ENCODE data around the gene CPPED1. TPM values are rescaled to one million over a fixed set of nuclear protein-coding genes. Genes with fewer than 3 reads are reported as not detected.

CPPED1 gene
- total RNA-seq, 1 donor from 2014 or later: 9.7 TPM

DNA sequence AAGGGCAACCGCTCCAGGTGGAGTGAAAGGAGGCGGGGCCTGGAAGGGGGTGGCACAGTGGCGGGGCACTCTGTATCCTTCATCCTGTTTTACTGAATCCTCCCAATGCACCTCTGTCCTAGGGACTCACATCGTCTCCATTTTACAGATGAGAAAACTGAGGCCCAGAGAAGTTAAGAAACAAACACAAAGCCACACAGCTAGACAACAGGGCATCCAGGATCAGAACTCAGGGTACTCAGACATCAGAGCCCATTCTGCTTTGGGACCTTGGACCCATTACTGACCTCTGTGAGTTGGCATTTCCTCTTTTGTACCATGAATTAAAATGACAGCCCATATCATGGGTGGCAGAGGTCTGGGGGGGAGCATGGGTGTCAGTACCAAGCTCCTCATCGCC is 129.2 kb downstream of the CPPED1 start:
- Histone ChIP-seq H3K79me2 (ENCODE audit: low read depth) (no peaks in the 10 kb centered on the region), H3K27ac (no peak overlapping the region), H4K20me1 (ENCODE audit: low read depth) (no peaks in the 10 kb centered on the region), H3K4me2 (no peak overlapping the region), H3K9ac (no peak overlapping the region), H3K9me3 (ENCODE audit: low read depth) (no peaks in the 10 kb centered on the region), H3K27me3 (no peaks in the 10 kb centered on the region), H3K4me3 (no peak overlapping the region), H3F3A (ENCODE audit: low read depth) (no peaks in the 10 kb centered on the region), H3K4me1 (peaks cover 7% of the 10 kb centered on the region), H3K36me3 (no peaks in the 10 kb centered on the region), H2AFZ (replicated peaks) (no peak overlapping the region)
- TF ChIP-seq EZH2 (IDR thresholded peaks at IDR 0.05) (no peak), EZH2phosphoT487 (IDR thresholded peaks at IDR 0.05) (no peak)
- TF ChIP-seq, protein P1, sequence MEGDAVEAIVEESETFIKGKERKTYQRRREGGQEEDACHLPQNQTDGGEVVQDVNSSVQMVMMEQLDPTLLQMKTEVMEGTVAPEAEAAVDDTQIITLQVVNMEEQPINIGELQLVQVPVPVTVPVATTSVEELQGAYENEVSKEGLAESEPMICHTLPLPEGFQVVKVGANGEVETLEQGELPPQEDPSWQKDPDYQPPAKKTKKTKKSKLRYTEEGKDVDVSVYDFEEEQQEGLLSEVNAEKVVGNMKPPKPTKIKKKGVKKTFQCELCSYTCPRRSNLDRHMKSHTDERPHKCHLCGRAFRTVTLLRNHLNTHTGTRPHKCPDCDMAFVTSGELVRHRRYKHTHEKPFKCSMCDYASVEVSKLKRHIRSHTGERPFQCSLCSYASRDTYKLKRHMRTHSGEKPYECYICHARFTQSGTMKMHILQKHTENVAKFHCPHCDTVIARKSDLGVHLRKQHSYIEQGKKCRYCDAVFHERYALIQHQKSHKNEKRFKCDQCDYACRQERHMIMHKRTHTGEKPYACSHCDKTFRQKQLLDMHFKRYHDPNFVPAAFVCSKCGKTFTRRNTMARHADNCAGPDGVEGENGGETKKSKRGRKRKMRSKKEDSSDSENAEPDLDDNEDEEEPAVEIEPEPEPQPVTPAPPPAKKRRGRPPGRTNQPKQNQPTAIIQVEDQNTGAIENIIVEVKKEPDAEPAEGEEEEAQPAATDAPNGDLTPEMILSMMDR (IDR thresholded peaks at IDR 0.05): no peak
- no peaks in the 10 kb centered on the region for H3K36me3 Mint-ChIP-seq
- peaks cover 7% of the 10 kb centered on the region for H3K9me3 Mint-ChIP-seq
- no peak overlapping the region for H3K27ac Mint-ChIP-seq
- peaks cover 2% of the 10 kb centered on the region for H3K27me3 Mint-ChIP-seq (ENCODE audit: insufficient read depth, low read depth)
- no peak overlapping the region for H3K4me3 Mint-ChIP-seq
- no peak for DNase-seq (ENCODE audit: low spot score)
- peaks cover 3% of the 10 kb centered on the region for H3K4me1 Mint-ChIP-seq

DNA sequence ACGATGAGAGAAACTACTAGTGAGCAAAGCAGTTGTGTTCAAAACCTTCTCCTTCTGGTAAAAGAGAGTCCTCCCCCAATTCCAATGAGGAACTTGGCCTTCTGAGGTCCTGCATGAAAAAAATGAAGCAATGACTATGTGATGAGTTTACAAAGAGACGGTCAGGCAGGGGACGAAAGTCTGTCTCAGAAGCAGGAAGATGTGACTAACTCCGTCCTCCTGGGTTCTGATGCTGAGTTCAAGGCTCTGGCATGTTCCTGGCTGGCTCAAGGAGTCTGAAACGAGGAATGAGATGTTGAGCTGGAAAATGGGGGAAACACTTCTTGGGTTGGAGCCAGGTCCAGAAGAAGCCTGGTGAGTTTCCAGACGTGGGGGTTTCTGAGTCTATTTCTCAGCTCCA is 129.6 kb downstream of the CPPED1 start:
- Histone ChIP-seq H3K27me3 (no peaks in the 10 kb centered on the region), H2AFZ (replicated peaks) (no peak overlapping the region), H3K4me3 (no peak overlapping the region), H4K20me1 (ENCODE audit: low read depth) (no peaks in the 10 kb centered on the region), H3K9ac (no peak overlapping the region), H3K4me1 (peaks cover 5% of the 10 kb centered on the region), H3K36me3 (no peaks in the 10 kb centered on the region), H3K27ac (no peak overlapping the region), H3K79me2 (ENCODE audit: low read depth) (no peaks in the 10 kb centered on the region), H3K9me3 (ENCODE audit: low read depth) (no peaks in the 10 kb centered on the region), H3F3A (ENCODE audit: low read depth) (no peaks in the 10 kb centered on the region), H3K4me2 (no peak overlapping the region)
- Mint-ChIP-seq H3K36me3 (no peaks in the 10 kb centered on the region), H3K27me3 (ENCODE audit: insufficient read depth, low read depth) (peaks cover 2% of the 10 kb centered on the region), H3K4me3 (no peak overlapping the region), H3K27ac (no peak overlapping the region), H3K9me3 (peaks cover 9% of the 10 kb centered on the region), H3K4me1 (peaks cover 3% of the 10 kb centered on the region)
- TF ChIP-seq EZH2 (IDR thresholded peaks at IDR 0.05): no peak
- TF ChIP-seq, protein P1 (IDR thresholded peaks at IDR 0.05): no peak
- TF ChIP-seq EZH2phosphoT487 (IDR thresholded peaks at IDR 0.05): no peak
- DNase-seq (ENCODE audit: low spot score): no peak

DNA sequence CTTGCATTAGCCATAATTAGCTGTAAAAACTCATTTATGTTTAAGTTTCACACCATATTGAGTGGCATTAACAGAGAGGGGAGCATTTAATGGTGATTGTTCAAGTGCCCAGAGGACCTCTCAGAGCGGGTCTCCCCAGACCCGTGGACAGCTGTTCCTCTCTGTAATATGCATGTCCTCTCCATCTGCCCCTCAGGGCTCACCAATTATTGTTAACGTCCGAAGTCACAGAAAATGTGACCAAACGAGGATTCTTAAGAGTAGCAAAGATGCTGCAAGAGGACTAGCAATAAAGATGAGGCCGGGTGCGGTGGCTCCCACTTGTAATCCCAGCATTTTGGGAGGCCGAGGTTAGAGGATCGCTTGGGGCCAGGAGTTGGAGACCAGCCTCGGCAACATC is 130.2 kb downstream of the CPPED1 start:
- no peak for TF ChIP-seq EZH2phosphoT487 (IDR thresholded peaks at IDR 0.05)
- TF ChIP-seq, protein P1 (IDR thresholded peaks at IDR 0.05): no peak
- TF ChIP-seq EZH2 (IDR thresholded peaks at IDR 0.05): no peak
- Histone ChIP-seq H3K9ac (no peak overlapping the region), H3K4me1 (no peaks in the 10 kb centered on the region), H3K36me3 (no peaks in the 10 kb centered on the region), H4K20me1 (ENCODE audit: low read depth) (no peaks in the 10 kb centered on the region), H3K79me2 (ENCODE audit: low read depth) (no peaks in the 10 kb centered on the region), H2AFZ (replicated peaks) (no peak overlapping the region), H3K4me3 (no peak overlapping the region), H3K27ac (no peak overlapping the region), H3K9me3 (ENCODE audit: low read depth) (no peaks in the 10 kb centered on the region), H3K27me3 (no peaks in the 10 kb centered on the region), H3K4me2 (no peak overlapping the region), H3F3A (ENCODE audit: low read depth) (no peaks in the 10 kb centered on the region)
- Mint-ChIP-seq H3K27me3 (ENCODE audit: insufficient read depth, low read depth) (peaks cover 2% of the 10 kb centered on the region), H3K36me3 (no peaks in the 10 kb centered on the region), H3K4me1 (peaks cover 3% of the 10 kb centered on the region), H3K4me3 (no peak overlapping the region), H3K27ac (no peak overlapping the region), H3K9me3 (peaks cover 10% of the 10 kb centered on the region)
- DNase-seq (ENCODE audit: low spot score): no peak
